Measurements from ENCODE around the gene CEP170B.

GRCh38 chr14:104917116-104917515 lies 52.0 kb downstream of the CEP170B start:
- TF ChIP-seq CTCF (conservative IDR thresholded peaks at IDR 0.05 in 1 of 2, IDR thresholded peaks at IDR 0.05 in 1 of 2; ENCODE audit: low read depth in 1 of 2, low read length in 2 of 2) (no peak), EZH2 (IDR thresholded peaks at IDR 0.05; ENCODE audit: low read length, missing control alignments) (no peak)

Data from fibroblast of lung (primary cell).